ENCODE data around the gene MIAT. TPM values are rescaled to one million over a fixed set of nuclear protein-coding genes. Genes with fewer than 3 reads are reported as not detected.

The MIAT gene
- total RNA-seq, 1 experiment from 2014 or later: 0.41 TPM

GRCh38 chr22:26670459-26670858 is 13.1 kb downstream of the MIAT start:
- POLR2A ChIA-PET: no interaction called here
- H3K27me3 Mint-ChIP-seq (ENCODE audit: insufficient read depth, unreplicated experiment): no peaks in the 10 kb centered on the region

DNA sequence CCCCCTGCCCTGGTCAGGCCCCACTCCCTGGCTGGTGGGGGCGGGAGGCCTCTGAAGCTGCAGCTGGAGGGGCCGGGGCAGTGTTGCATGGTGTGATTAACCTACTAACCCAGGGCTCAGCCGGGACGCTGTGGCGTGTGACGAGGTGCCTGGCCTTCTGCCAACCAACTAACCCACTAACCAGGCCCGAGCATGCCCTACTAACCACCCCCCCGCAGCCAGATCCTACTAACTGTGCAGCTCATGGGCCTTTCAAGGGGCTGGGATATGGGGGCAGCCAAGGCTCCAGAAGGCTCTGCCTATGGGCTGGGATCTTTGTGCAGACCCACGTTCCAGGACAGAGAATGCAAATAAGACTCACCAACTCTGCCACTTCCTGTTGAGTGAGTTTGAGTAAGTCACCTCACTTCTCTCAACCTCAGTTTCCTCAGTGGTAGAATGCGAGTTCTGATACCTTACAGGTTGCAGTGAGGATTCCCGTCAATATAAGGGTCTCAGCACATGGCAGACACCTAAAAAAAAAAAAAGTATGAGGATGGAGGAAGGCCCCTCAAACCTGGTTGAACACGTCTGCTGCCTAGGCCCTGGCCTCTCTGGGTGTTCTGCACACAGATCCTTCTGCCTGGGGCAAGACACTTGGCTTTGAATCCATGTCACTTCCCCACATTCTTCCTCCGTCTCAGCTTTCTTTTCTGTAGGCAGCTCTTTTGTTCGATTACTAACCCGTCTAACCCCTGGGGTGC is 14.1 kb downstream of the MIAT start:
- H3K4me1 Mint-ChIP-seq (ENCODE audit: low read depth, unreplicated experiment): no peaks in the 10 kb centered on the region
- intact Hi-C loops (cut with micrococcal nuclease; ENCODE audit: unreplicated experiment): loop anchor here (10.0 kb wide), 2 partner anchors 163 to 1133 kb away; partner anchors contain the start of gene MN1
- POLR2A ChIA-PET: no interaction called here

More at GRCh38 chr22:26670459-26670858, 13.1 kb downstream of the MIAT start:
- DNase-seq: no peak
- Mint-ChIP-seq H3K27ac (ENCODE audit: unreplicated experiment) (no peak overlapping the region), H3K4me1 (ENCODE audit: low read depth, unreplicated experiment) (no peaks in the 10 kb centered on the region), H3K4me3 (ENCODE audit: unreplicated experiment) (no peak overlapping the region), H3K9me3 (ENCODE audit: unreplicated experiment) (peaks cover 10% of the 10 kb centered on the region), H3K36me3 (ENCODE audit: insufficient read depth, unreplicated experiment) (no peaks in the 10 kb centered on the region)
- no peaks in the 10 kb centered on the region for H3K27me3 ChIP-seq (replicated peaks; ENCODE audit: control insufficient read depth, insufficient read depth, low read length)
- intact Hi-C loops (cut with micrococcal nuclease; ENCODE audit: unreplicated experiment): loop anchor here (10.0 kb wide), 2 partner anchors 164 to 1134 kb away; partner anchors contain the start of gene MN1
- no peaks in the 10 kb centered on the region for H3K9me3 ChIP-seq
- H3K4me1 ChIP-seq: no peaks in the 10 kb centered on the region
- CTCF ChIA-PET: no interaction called here
- H3K4me3 ChIP-seq (ENCODE audit: low read depth, low read length): no peak overlapping the region
- BruUV-seq (replicated peaks): no TSS peak
- TF ChIP-seq, protein P1, sequence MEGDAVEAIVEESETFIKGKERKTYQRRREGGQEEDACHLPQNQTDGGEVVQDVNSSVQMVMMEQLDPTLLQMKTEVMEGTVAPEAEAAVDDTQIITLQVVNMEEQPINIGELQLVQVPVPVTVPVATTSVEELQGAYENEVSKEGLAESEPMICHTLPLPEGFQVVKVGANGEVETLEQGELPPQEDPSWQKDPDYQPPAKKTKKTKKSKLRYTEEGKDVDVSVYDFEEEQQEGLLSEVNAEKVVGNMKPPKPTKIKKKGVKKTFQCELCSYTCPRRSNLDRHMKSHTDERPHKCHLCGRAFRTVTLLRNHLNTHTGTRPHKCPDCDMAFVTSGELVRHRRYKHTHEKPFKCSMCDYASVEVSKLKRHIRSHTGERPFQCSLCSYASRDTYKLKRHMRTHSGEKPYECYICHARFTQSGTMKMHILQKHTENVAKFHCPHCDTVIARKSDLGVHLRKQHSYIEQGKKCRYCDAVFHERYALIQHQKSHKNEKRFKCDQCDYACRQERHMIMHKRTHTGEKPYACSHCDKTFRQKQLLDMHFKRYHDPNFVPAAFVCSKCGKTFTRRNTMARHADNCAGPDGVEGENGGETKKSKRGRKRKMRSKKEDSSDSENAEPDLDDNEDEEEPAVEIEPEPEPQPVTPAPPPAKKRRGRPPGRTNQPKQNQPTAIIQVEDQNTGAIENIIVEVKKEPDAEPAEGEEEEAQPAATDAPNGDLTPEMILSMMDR (IDR thresholded peaks at IDR 0.05; ENCODE audit: insufficient read depth in 1 of 2, low read depth in 1 of 2, low read length in 1 of 2, severe bottlenecking in 1 of 2, unreplicated experiment in 1 of 2): no peak
- H3K36me3 ChIP-seq (ENCODE audit: control insufficient read depth, insufficient read depth, low read length): no peaks in the 10 kb centered on the region

DNA sequence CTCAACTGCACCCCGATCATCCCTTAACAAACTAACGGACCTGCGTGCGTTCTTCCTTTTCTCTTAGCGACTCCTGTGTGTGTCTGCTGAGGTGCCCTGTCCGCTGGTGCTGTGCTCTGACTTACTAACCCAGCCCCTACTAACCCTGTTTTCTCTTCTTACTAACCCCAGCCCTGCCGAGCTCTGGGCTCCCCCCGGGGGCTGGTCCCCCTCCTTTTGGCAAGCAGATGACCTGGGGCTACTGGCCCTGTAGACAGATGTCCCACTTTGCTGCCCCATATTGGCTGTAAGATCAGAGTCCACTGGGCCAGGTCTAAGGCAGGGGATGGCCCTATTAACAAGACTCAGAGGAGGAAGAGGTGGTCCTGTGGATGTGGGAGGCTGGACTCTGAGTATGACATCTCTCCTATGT is 14.7 kb downstream of the MIAT start:
- Mint-ChIP-seq H3K4me1 (ENCODE audit: low read depth, unreplicated experiment) (no peaks in the 10 kb centered on the region), H3K4me3 (ENCODE audit: unreplicated experiment) (peak overlapping the region; percentile 80), H3K9me3 (ENCODE audit: unreplicated experiment) (peaks cover 10% of the 10 kb centered on the region), H3K36me3 (ENCODE audit: insufficient read depth, unreplicated experiment) (no peaks in the 10 kb centered on the region), H3K27me3 (ENCODE audit: insufficient read depth, unreplicated experiment) (no peaks in the 10 kb centered on the region), H3K27ac (ENCODE audit: unreplicated experiment) (peak overlapping the region; percentile 88)
- ChIA-PET CTCF (interaction anchor here (0.7 kb wide), 1 partner anchor 9 kb away, joined by 3 read pairs; no protein-coding TSS in a partner anchor), POLR2A (interaction anchor here (1.0 kb wide), 1 partner anchor 9 kb away, joined by 3 read pairs; no protein-coding TSS in a partner anchor)
- intact Hi-C loops (cut with micrococcal nuclease; ENCODE audit: unreplicated experiment): loop anchor here (10.0 kb wide), 2 partner anchors 163 to 1133 kb away; partner anchors contain the start of gene MN1
- DNase-seq: no peak
- no peak overlapping the region; the same call in 1 of the 2 replicates for H3K4me3 ChIP-seq (ENCODE audit: low read depth, low read length)
- no peaks in the 10 kb centered on the region for H3K9me3 ChIP-seq
- no TSS peak for BruUV-seq (replicated peaks)
- H3K36me3 ChIP-seq (ENCODE audit: control insufficient read depth, insufficient read depth, low read length): no peaks in the 10 kb centered on the region
- TF ChIP-seq, protein P1 (IDR thresholded peaks at IDR 0.05; ENCODE audit: insufficient read depth in 1 of 2, low read depth in 1 of 2, low read length in 1 of 2, severe bottlenecking in 1 of 2, unreplicated experiment in 1 of 2): no peak
- H3K4me1 ChIP-seq: no peaks in the 10 kb centered on the region
- H3K27me3 ChIP-seq (replicated peaks; ENCODE audit: control insufficient read depth, insufficient read depth, low read length): no peaks in the 10 kb centered on the region

More for the DNA sequence above, 14.1 kb downstream of the MIAT start:
- Mint-ChIP-seq H3K9me3 (ENCODE audit: unreplicated experiment) (peaks cover 10% of the 10 kb centered on the region), H3K36me3 (ENCODE audit: insufficient read depth, unreplicated experiment) (no peaks in the 10 kb centered on the region), H3K4me3 (ENCODE audit: unreplicated experiment) (no peak overlapping the region), H3K27ac (ENCODE audit: unreplicated experiment) (no peak overlapping the region), H3K27me3 (ENCODE audit: insufficient read depth, unreplicated experiment) (no peaks in the 10 kb centered on the region)
- CTCF ChIA-PET: no interaction called here
- Histone ChIP-seq H3K36me3 (ENCODE audit: control insufficient read depth, insufficient read depth, low read length) (no peaks in the 10 kb centered on the region), H3K4me1 (no peaks in the 10 kb centered on the region), H3K4me3 (ENCODE audit: low read depth, low read length) (no peak overlapping the region), H3K27me3 (replicated peaks; ENCODE audit: control insufficient read depth, insufficient read depth, low read length) (no peaks in the 10 kb centered on the region), H3K9me3 (no peaks in the 10 kb centered on the region)
- TF ChIP-seq, protein P1 (IDR thresholded peaks at IDR 0.05; ENCODE audit: insufficient read depth in 1 of 2, low read depth in 1 of 2, low read length in 1 of 2, severe bottlenecking in 1 of 2, unreplicated experiment in 1 of 2): no peak
- BruUV-seq (replicated peaks): no TSS peak
- no peak for DNase-seq
